GM21367 (cell line): ENCODE measurements around the gene ALOXE3.
A peak's percentile ranks its signal among the peaks of the same experiment; 100 is the strongest.

ENCODE experiments used
- ATAC-seq: cut with Tn5 transposase; IDR thresholded peaks from one replicate; pipeline ENCODE4 v1.9.1; 2021; ENCODE audit not compliant: unreplicated experiment

Gene ALOXE3

DNA sequence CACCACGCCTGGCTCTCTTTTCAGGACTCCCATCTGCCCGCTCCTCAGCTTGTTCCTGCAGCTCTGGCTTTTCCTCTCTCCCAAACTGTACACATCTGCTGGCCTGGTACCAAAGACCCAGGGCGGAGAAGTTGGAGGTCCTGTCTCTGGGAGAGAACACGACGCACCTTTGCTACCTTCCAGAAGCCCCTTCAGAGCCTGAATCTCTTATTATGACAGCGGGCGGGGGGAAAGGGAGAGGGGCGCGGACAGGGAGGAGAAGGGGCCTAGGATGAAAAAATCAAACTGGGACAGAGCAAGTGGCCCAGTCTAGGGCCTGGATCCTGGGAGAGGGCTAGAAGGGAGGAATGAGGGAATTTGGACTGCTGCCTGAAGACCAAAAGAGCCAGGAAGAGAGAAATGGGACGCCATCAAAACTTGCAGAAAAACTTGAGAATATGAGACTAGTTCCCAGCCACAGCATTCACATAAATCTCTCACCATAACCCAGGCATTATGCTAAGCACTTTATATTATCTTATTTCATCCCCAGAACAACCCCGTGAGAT lies 36.4 kb upstream of the ALOXE3 start:
- no peak for ATAC-seq

DNA sequence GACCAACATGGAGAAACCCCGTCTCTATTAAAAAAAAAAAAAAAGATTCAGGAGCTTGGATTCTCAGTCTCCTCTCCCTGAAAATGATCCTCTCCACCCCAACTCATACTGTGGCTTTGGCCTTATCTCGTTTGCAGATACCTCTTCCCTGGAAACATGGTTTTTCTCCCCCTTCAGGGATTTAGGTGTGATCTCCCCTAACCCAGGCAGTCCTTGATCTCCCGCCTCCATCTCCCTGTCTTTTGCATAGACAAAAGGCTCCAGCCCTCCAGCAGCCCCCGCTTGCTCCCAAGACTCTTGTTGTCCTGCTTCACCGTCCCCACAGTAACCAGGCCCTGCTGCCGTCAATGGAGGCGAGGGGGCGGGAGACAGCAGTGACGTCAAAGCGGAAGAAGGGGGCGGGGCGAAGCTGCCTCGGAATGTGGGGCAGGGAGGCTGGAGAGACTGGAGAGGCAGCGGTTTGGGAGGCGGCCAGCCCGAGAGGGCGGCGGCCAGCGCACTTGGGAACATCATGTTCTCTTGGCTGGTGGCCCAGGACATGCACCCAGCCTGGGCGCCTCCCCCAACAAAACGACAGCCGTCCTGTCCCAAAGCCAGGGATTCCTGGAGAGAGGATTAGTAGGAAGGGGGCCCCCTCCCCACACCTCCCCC lies 35.8 kb upstream of the ALOXE3 start:
- no peak for ATAC-seq

GRCh38 chr17:8153525-8153956 lies 35.2 kb upstream of the ALOXE3 start:
- no peak for ATAC-seq

GRCh38 chr17:8153031-8153451 lies 34.7 kb upstream of the ALOXE3 start:
- ATAC-seq = no peak

GRCh38 chr17:8152112-8152775 lies 33.9 kb upstream of the ALOXE3 start, which contains the start of gene PER1:
TSS of gene PER1 (minus strand) at chr17:8152404. CDS start at chr17:8150706, 1,698 bp downstream.
- no peak for ATAC-seq

GRCh38 chr17:8151641-8152111 lies 33.4 kb upstream of the ALOXE3 start:
- no peak for ATAC-seq

- peak; percentile 32 for ATAC-seq
Measured at GRCh38 chr17:8151120-8151640, 32.9 kb upstream of the ALOXE3 start.

GRCh38 chr17:8150194-8151119 lies 32.1 kb upstream of the ALOXE3 start:
- ATAC-seq = no peak

DNA sequence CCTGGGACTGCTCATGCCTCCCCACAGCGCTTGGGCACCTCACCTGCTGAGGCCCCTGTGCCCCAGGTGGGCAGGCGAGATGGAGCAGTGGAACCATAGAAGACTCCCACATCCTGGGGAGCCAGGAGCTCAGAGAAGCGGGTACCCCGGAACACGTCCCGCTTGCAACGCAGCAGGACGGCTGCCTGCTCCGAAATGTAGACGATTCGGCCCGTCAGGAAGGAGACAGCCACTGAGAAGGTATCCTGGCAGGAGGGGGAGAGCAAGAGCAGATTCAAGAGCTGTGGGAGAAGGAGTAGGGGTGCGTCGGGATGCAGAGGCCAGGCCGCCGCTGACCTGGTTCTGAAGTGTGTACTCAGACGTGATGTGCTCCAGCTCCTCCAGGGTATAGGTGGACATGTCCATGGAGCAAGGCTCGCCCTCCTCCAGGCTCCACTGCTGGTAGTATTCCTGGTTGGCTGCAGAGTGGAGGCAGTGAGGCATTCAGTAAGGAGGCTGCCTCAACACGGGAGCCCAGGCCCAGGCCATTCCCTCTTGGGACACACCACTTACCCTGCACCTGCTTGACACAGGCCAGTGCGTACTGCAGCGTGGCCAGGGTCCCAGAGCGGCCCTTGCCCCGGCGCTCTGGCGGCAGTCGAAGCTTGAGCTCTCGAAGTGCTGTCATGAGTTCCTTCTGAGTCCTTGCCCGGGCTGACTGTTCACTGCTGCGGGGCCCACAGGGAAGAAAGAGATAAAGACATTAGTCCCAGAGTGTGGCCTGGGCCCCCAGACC lies 31.3 kb upstream of the ALOXE3 start:
- ATAC-seq = no peak

DNA sequence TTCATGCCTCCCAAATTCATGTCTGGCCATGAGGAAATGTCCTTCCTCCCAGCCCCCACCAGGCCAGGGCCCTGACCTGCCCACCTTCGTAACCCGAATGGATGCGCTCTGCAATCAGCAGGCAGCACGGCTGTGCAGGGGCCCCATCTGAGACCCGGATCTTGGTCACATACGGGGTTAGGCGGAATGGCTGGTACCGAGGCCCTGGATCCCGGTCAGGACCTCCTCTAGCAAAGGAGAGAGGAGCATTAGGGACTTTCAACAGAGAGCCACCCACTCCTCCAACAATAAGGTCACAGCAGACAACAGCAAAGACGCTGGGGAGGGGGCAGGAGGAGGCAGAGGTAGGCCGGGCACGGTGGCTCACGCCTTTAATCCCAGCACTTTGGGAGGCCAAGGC lies 30.2 kb upstream of the ALOXE3 start:
- ATAC-seq = no peak

- no peak for ATAC-seq
Measured at GRCh38 chr17:8147805-8148404, 29.6 kb upstream of the ALOXE3 start.

DNA sequence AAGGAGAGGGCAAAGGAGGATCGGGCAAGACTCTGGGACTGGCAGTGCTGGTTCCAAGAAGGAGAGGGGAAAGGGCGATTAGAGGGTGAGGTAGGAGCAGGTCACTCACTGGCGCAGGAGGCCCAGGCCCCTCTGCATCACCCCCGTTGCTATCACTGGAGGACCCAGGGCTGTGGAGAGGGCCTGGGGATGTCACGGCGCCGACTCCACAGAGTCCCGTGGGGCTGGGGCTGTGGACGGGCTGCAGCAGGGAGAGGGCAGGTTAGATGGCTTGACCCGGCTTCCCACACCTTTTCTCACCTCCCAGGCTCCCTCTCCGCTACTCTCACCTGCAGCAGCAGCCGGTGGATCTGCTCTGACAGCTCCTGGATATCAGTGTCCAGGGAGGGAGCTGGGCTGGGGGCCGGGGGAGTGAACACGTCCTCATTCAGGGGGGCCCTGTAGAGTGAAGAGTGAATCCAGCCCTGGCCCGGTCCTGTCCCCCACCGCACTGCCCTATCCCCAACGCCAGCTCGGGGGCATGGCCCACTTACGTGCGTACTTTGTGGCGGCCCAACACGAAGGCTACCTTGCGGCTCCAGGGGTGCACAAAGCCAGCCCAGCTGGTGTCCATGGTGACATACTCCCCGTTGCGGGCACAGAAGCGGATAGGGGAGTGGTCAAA lies 29.0 kb upstream of the ALOXE3 start:
- ATAC-seq = no peak

GRCh38 chr17:8146381-8147140 lies 28.2 kb upstream of the ALOXE3 start:
- no peak for ATAC-seq

DNA sequence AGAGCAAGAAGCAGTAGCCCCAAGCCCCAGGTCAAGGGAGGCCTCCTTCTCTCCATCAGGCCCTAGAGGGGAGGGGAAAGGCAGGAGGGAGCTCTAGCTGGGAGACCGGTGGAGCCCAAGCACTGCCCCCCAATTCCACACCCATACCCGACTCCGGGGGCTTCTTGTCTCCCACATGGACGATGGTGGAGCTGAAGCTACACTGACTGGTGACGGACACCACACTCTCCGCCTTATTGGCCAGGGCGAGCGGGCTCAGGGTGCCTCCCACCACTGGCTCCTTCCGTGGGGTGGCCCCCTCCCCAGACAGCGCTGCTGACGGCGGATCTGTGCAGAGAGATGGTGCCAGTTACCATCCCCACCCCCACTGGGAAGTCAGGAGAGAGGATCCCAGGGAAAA lies 27.5 kb upstream of the ALOXE3 start:
- ATAC-seq = no peak

DNA sequence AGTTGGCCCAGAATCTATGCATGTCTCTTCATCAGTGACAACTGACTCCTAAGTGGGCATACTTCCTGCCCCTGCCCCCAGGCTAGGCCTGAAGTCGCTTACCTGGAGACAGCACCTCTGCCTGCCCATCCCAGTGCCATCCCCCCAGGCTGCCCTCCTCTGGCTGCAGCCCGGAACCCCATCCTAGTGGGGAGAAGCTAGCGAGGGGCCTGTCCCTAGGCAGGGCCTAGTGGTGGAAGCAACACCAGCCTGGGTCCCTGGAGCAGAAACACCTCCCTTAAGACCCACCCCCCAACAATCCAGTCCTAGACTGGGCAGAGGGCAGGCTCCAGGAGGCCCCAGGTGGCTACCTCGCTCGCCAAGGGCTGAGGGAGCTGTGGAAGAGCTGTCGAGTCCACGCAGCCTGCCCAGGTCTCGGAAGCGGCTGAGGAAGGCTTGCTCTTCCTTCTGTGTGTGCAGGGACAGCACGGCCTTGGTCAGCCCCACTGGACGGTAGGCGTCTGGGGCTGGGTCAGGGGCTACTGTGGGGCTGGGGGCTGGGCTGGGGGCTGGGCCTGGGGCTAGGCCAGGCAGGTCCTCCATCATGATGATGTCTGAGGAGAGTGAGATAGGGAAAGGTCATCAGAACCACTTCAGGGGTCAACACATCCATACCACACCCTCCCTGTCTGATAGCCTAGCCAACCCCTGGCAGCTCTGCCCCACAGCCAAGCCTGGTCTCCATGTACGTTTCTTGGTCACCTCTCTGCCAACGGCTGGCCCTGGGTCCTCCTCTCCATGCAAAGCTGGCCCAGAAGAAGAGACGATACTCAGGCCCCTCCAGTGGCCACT lies 26.3 kb upstream of the ALOXE3 start:
- ATAC-seq = no peak

- ATAC-seq = no peak
Measured at GRCh38 chr17:8143581-8144400, 25.5 kb upstream of the ALOXE3 start.
